GM21717 (cell line): ENCODE data around the gene CXCL13.
"Not testable (repeated sequence)": the region's sequence is repeated elsewhere in the genome, so short reads cannot be mapped to it uniquely, and the experiment has no call there.

Source experiments
- ATAC-seq: cut with Tn5 transposase; IDR thresholded peaks from one replicate; pipeline ENCODE4 v1.9.1; 2021; ENCODE audit warnings: mild to moderate bottlenecking, moderate library complexity; ENCODE audit not compliant: unreplicated experiment

The CXCL13 gene

GRCh38 chr4:77605210-77605902 is at the start of gene CXCL13:
Gene CXCL13 (plus strand): TSS chr4:77605820. CDS start chr4:77605866, 46 bp downstream.
- ATAC-seq = no peak

- no peak for ATAC-seq
Observed at GRCh38 chr4:77560170-77560569, 45.5 kb upstream of the CXCL13 start.

GRCh38 chr4:77561720-77562119 is 43.9 kb upstream of the CXCL13 start:
- not testable (repeated sequence) for ATAC-seq

GRCh38 chr4:77564231-77564630 is 41.4 kb upstream of the CXCL13 start:
- no peak for ATAC-seq

- ATAC-seq = no peak
Observed at GRCh38 chr4:77566148-77566547, 39.5 kb upstream of the CXCL13 start.

GRCh38 chr4:77567549-77567948 is 38.1 kb upstream of the CXCL13 start:
- no peak for ATAC-seq

- ATAC-seq = not testable (repeated sequence)
Observed at GRCh38 chr4:77570508-77571214, 35.0 kb upstream of the CXCL13 start.

- ATAC-seq = no peak
Observed at GRCh38 chr4:77576351-77576750, 29.3 kb upstream of the CXCL13 start.

- ATAC-seq = no peak
Observed at GRCh38 chr4:77578145-77578544, 27.5 kb upstream of the CXCL13 start.

- no peak for ATAC-seq
Observed at GRCh38 chr4:77579406-77580076, 26.1 kb upstream of the CXCL13 start.

- peak; percentile 76 for ATAC-seq
Observed at GRCh38 chr4:77581724-77582123, 23.9 kb upstream of the CXCL13 start.

- ATAC-seq = no peak
Observed at GRCh38 chr4:77582156-77582555, 23.5 kb upstream of the CXCL13 start.

- no peak for ATAC-seq
Observed at GRCh38 chr4:77582711-77583110, 22.9 kb upstream of the CXCL13 start.

- peak; percentile 96 for ATAC-seq
Observed at GRCh38 chr4:77586951-77587383, 18.7 kb upstream of the CXCL13 start.

- no peak for ATAC-seq
Observed at GRCh38 chr4:77590482-77590881, 15.1 kb upstream of the CXCL13 start.

GRCh38 chr4:77591532-77591931 is 14.1 kb upstream of the CXCL13 start:
- ATAC-seq = no peak

GRCh38 chr4:77593101-77593500 is 12.5 kb upstream of the CXCL13 start:
- ATAC-seq = peak; percentile 41

GRCh38 chr4:77593993-77594392 is 11.6 kb upstream of the CXCL13 start:
- ATAC-seq = no peak

- ATAC-seq = no peak
Observed at GRCh38 chr4:77595364-77595973, 10.2 kb upstream of the CXCL13 start.

- no peak for ATAC-seq
Observed at GRCh38 chr4:77599378-77599777, 6.2 kb upstream of the CXCL13 start.
